WERI-Rb-1 (cell line): ENCODE data around the gene SDC3.

Experiments used
- DNase-seq: peaks from one replicate; pipeline ENCODE4 v3.0.0-alpha.2; 2020
- H3K27ac ChIP-seq: fragments of 250-450 bp; sonication (Bioruptor Pico); 2 replicates; pipeline ENCODE4 v1.5.1; 2020; ENCODE audit warnings: mild to moderate bottlenecking, moderate library complexity
- H3K27me3 ChIP-seq: fragments of 250-450 bp; sonication (Bioruptor Pico); 2 replicates; pipeline ENCODE4 v1.5.1; 2021; ENCODE audit warnings: mild to moderate bottlenecking, low read depth, moderate library complexity; ENCODE audit not compliant: insufficient read depth, severe bottlenecking
- H3K36me3 ChIP-seq: fragments of 250-450 bp; sonication (Bioruptor Pico); 2 replicates; pipeline ENCODE4 v1.5.1; 2020; ENCODE audit warnings: mild to moderate bottlenecking, moderate library complexity
- H3K4me3 ChIP-seq: 2 replicates; pipeline ENCODE4 v1.5.1; 2011; ENCODE audit warnings: low read depth, mild to moderate bottlenecking, control low read depth, low read length
- H3K9me3 ChIP-seq: fragments of 250-450 bp; sonication (Bioruptor Pico); 2 replicates; pipeline ENCODE4 v1.5.1; 2021; ENCODE audit warnings: mild to moderate bottlenecking, moderate library complexity; ENCODE audit not compliant: severe bottlenecking
- TF ChIP-seq, protein P1 (sequence below): IDR thresholded peaks from 2 replicates; pipeline ENCODE4 v1.5.1; 2011; ENCODE audit warnings: low read depth, mild to moderate bottlenecking, control low read depth, inconsistent platforms, low read length

The SDC3 gene

DNA sequence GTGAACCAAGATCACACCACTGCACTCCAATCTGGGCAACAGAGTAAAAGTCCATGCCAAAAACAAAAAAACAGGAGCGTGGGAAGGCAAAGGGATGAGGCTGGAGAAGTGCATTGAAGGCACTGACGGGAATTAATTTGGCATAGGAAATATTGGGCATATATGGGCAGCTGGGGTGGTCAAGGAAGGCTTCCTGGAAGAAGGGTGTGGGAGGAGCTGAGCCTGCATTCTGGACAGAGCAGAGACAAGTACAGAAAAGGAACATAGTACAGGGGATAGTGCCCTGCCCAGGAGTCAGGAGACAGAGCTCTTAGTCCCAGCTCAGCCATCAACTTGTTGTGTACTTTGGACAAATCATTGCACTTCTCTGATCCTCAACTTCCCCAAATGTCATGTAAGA, 11.7 kb downstream of the SDC3 start:
- H3K27me3 ChIP-seq = no peaks in the 10 kb centered on the region
- no peak overlapping the region for H3K4me3 ChIP-seq
- TF ChIP-seq, protein P1, sequence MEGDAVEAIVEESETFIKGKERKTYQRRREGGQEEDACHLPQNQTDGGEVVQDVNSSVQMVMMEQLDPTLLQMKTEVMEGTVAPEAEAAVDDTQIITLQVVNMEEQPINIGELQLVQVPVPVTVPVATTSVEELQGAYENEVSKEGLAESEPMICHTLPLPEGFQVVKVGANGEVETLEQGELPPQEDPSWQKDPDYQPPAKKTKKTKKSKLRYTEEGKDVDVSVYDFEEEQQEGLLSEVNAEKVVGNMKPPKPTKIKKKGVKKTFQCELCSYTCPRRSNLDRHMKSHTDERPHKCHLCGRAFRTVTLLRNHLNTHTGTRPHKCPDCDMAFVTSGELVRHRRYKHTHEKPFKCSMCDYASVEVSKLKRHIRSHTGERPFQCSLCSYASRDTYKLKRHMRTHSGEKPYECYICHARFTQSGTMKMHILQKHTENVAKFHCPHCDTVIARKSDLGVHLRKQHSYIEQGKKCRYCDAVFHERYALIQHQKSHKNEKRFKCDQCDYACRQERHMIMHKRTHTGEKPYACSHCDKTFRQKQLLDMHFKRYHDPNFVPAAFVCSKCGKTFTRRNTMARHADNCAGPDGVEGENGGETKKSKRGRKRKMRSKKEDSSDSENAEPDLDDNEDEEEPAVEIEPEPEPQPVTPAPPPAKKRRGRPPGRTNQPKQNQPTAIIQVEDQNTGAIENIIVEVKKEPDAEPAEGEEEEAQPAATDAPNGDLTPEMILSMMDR = no peak
- H3K9me3 ChIP-seq = no peaks in the 10 kb centered on the region
- DNase-seq = no peak
- H3K36me3 ChIP-seq = no peaks in the 10 kb centered on the region
- no peak overlapping the region for H3K27ac ChIP-seq

DNA sequence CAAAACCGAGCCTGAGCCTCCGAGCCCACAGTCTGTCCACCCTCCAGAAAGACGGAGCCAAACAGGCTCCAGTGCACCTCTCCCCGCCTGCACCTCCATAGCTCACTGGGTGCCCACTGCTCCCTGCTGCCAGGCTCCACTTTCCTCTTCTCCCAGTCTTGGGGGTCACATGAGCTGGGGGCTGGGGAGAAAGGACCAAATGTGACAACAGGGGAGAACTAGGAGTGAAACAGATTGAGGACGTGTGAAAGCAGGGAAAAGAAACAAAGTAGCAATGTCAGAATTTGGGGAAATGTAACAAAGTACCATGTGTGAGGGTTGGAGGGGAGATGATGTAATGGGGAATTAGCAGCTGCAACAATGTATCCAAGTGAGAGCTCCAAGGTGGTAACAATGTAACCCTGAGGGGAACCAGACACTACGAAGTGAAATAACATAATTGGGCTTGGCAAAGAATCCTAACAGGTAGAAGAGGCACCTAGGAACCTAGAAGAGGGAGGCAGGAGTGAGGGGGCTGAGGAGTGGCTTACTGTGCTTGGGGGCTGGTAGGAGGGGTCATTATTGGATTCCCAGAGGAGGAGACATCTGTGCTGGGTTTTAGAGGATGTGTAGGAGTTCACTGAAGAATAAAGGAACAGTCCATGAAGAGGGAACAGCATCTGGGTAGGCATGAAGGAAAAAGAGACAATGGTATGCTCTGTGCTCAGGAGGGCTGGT, 12.5 kb downstream of the SDC3 start:
- TF ChIP-seq, protein P1 = no peak
- H3K9me3 ChIP-seq = no peaks in the 10 kb centered on the region
- no peaks in the 10 kb centered on the region for H3K36me3 ChIP-seq
- H3K27ac ChIP-seq = no peak overlapping the region
- no peaks in the 10 kb centered on the region for H3K27me3 ChIP-seq
- DNase-seq = no peak
- H3K4me3 ChIP-seq = no peak overlapping the region

DNA sequence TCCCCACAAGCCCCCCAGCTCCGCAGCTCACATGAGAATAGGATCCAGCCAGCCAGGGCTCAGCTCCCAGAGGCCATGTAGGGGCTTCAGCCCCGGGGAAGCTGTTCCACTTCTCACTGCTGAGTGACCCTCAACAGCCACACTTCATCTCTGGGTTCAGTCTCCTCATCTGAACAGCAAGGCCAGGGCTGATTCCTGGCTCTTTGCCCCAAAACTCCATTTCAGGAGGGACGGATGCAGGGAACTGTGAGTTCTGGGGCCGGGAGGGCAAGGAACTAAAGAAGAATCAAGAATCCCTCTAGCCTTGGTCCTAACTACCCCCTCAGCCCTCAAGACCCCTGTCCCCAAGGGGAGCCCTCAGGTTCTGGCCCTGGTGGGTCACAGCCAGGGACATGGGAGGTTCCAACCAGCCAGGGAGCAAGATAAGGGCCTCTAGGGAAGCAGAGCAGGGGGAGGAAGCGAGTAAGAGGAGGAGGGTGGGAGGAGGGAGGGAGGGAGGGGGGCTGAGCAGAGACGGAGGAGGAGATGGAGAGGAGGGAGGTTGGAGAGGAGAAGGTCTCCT, 13.1 kb downstream of the SDC3 start:
- H3K27ac ChIP-seq = peak overlapping the region; percentile 55
- no peak for DNase-seq
- TF ChIP-seq, protein P1 = no peak
- no peak overlapping the region for H3K4me3 ChIP-seq
- no peaks in the 10 kb centered on the region for H3K9me3 ChIP-seq
- no peaks in the 10 kb centered on the region for H3K27me3 ChIP-seq
- no peaks in the 10 kb centered on the region for H3K36me3 ChIP-seq

DNA sequence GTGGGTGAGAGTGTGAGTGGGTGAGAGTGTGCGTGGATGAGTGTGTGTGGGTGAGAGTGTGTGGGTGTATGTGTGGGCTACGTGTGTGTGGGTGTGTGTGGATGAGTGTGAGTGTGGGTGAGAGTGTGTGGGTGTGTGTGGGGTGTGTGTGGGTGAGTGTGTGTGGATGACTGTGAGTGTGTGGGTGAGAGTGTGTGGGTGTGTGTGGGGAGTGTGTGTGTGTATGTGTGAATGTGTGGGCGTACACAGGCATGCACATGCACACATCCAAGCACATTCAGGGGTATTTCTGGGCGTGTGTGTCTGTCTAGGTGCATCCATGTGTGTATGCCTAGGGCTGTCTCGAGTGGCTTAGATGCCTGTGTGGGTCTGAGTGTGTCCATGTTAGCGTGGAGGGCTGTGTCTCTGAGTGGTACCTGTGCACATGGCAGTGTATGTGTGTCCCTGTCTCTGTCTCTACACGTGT, 14.0 kb downstream of the SDC3 start:
- no peak overlapping the region for H3K4me3 ChIP-seq
- DNase-seq = no peak
- H3K36me3 ChIP-seq = no peaks in the 10 kb centered on the region
- no peak overlapping the region for H3K27ac ChIP-seq
- H3K27me3 ChIP-seq = no peaks in the 10 kb centered on the region
- TF ChIP-seq, protein P1 = no peak
- H3K9me3 ChIP-seq = no peaks in the 10 kb centered on the region

DNA sequence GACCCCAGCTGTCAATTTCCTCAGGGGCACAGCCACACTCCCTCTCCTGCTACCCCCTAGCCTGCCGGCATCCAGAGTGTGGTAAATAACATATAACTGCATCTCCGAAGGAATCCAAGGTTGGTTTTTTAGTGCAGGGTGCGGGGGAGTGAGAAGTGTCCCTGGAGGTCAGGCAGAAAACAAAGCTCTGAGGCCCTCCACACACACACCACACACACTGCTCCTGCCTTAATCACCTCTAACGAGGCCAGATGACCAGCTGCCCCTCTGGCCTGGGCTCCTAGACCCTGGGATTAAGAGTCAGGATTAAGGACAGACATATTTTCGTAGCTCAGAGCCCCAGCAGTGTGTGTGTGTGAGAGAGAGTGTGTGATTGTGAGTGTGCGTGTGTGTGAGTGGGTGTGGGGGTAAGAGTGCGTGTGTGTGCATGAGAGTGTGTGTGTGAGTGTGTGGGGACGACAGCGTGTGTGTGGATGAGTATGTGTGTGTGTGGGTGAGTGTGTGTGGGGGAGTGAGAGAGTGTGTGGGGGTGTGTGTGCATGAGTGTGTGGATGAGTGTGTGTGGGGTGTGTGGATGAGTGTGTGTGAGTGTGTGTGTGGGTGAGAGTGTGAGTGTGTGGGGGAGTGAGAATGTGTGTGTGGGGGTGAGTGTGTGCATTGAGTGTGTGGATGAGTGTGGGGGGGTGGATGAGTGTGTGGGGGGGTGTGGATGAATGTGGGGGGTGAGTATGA, 14.6 kb downstream of the SDC3 start:
- no peak overlapping the region for H3K4me3 ChIP-seq
- H3K36me3 ChIP-seq = no peaks in the 10 kb centered on the region
- TF ChIP-seq, protein P1 = no peak

More for the DNA sequence above, 14.6 kb downstream of the SDC3 start:
- Histone ChIP-seq H3K27me3 (no peaks in the 10 kb centered on the region), H3K27ac (peak overlapping the region; percentile 80), H3K9me3 (no peaks in the 10 kb centered on the region)
- DNase-seq = peak; percentile 87
